Activated T-cell treated with anti-CD3 and anti-CD28 coated beads, Interleukin-2, amount 50 U/mL, for 4 hours (primary cell): ENCODE results near the gene MMP20. TPM values are rescaled to one million over a fixed set of nuclear protein-coding genes. Genes with fewer than 3 reads are reported as not detected.

Source experiments
- ATAC-seq, 2 donors: fragments of 200-7000 bp; cut with Tn5 transposase; one replicate each; pipeline ENCODE4 v1.10.0; 2021
- DNase-seq: peaks from one replicate; pipeline ENCODE4 v3.0.0-alpha.2; 2020
- H3K27me3 Mint-ChIP-seq: one replicate; pipeline ENCODE4 v1.8.0; 2021; ENCODE audit warnings: low read depth, mixed read lengths
- H3K36me3 Mint-ChIP-seq: one replicate; pipeline ENCODE4 v1.8.0; 2022; ENCODE audit warnings: mixed read lengths; ENCODE audit not compliant: insufficient read depth
- H3K4me1 Mint-ChIP-seq: one replicate; pipeline ENCODE4 v1.8.0; 2021; ENCODE audit warnings: low read depth, mixed read lengths
- H3K4me3 Mint-ChIP-seq: one replicate; pipeline ENCODE4 v1.8.0; 2021; ENCODE audit warnings: mild to moderate bottlenecking, moderate library complexity, mixed read lengths
- H3K9me3 Mint-ChIP-seq: one replicate; pipeline ENCODE4 v1.8.0; 2021; ENCODE audit warnings: mixed read lengths
- total RNA-seq, 3 donors: library from RNA; stranded (reverse); gene quantifications; one replicate each; pipeline ENCODE4 v1.2.1, GENCODE V29; 2021

The MMP20 gene
- total RNA-seq, 3 donors from 2014 or later: not detected

DNA sequence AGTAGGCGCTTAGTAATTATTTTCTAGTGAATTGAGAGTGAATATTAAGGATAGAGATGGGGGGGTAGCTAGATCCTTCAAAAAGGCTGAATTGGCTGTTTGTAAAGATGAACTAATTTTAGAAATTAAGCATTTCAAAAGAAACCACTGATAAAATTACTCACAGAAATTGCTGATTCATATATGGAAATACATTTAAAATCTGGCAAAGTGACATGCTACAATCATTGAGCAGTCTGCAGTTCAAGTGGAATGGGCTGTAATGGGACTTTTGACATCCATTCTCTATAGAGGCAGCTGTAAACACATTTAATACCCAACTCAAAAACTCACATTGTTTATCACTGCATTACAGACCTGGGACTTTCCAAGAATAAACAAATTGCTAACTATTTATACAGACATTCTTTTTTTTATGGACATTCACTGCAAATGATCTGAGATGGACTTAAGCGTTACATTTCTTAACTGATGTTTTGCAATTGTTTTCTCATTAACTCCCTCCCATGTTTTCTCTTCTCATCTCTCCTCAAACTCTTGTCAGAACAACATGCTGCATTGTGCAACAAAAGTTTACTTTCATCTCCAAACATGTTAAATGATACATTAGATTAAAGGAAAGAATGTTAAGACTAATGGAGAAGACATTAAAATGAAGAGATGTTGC is 52.4 kb downstream of the MMP20 start:
- ATAC-seq (no peak), DNase-seq (no peak)
- Mint-ChIP-seq H3K4me3 (no peak overlapping the region), H3K36me3 (peaks cover 2% of the 10 kb centered on the region), H3K27me3 (peaks cover 3% of the 10 kb centered on the region), H3K4me1 (peaks cover 21% of the 10 kb centered on the region), H3K9me3 (peaks cover 10% of the 10 kb centered on the region)

DNA sequence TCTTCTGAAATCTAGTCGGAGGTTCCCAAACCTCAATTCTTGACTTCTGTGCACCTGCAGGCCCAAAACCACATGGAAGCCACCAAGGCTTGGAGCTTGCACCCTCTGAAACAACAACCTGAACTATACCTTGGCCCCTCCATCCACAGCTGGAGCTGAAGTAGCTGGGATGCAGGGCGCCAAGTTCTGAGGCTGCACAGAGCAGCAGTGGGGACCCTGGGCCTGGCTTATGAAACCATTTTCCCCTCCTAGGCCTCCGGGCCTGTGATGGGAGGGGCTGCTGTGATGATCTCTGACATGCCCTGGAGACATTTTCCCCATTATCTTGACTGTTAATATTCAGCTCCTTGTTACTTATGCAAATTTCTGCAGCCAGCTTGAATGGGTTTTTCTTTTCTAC is 56.3 kb downstream of the MMP20 start:
- H3K36me3 Mint-ChIP-seq: peaks cover 5% of the 10 kb centered on the region
- no peak overlapping the region for H3K4me3 Mint-ChIP-seq
- peaks cover 4% of the 10 kb centered on the region for H3K4me1 Mint-ChIP-seq
- peaks cover 3% of the 10 kb centered on the region for H3K27me3 Mint-ChIP-seq
- peaks cover 21% of the 10 kb centered on the region for H3K9me3 Mint-ChIP-seq
- ATAC-seq: no peak
- DNase-seq: no peak

DNA sequence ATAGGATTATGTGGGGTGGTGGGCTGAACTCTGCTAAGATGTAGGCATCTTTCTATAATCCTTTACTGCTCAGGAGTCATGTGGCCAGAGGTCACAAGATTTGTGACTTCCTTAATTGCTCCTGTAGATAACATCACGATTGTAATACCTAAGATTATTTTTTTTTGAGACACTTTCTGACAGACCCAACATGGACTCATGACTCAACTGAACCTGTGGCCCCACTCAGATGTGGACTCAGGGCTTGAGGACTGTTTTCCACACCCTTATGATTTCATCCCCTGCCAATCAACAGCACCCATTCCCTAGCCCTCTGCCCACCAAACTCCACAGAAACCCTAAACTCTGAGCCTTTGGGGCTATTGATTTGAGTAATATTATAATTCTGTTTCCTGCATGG is 59.0 kb downstream of the MMP20 start:
- H3K36me3 Mint-ChIP-seq: peaks cover 5% of the 10 kb centered on the region
- ATAC-seq: no peak
- no peaks in the 10 kb centered on the region for H3K27me3 Mint-ChIP-seq
- H3K4me3 Mint-ChIP-seq: no peak overlapping the region
- no peak for DNase-seq
- peaks cover 21% of the 10 kb centered on the region for H3K9me3 Mint-ChIP-seq
- H3K4me1 Mint-ChIP-seq: peaks cover 27% of the 10 kb centered on the region

DNA sequence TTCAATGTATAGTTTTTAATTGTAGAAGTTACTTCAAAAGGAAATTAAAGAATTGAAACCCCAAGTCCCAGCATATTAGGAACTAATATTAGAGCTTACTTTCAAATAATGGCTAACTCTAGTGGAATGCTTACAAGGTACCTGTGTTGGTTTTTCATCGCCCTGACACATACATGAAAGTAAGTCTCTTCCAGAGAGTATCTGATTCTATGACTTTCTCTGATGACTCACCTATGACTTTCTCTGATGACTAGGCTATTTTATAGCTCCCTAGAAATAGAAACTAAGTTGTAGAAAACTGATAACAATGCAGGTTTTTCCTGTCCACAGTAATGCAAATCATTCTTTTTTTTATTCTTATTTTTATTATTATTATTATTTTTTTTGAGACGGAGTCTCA is 61.0 kb downstream of the MMP20 start:
- ATAC-seq (peak; percentile 93 to 94), DNase-seq (no peak)
- Mint-ChIP-seq H3K27me3 (no peaks in the 10 kb centered on the region), H3K36me3 (peaks cover 3% of the 10 kb centered on the region), H3K9me3 (peaks cover 21% of the 10 kb centered on the region), H3K4me3 (no peak overlapping the region), H3K4me1 (peaks cover 45% of the 10 kb centered on the region)

DNA sequence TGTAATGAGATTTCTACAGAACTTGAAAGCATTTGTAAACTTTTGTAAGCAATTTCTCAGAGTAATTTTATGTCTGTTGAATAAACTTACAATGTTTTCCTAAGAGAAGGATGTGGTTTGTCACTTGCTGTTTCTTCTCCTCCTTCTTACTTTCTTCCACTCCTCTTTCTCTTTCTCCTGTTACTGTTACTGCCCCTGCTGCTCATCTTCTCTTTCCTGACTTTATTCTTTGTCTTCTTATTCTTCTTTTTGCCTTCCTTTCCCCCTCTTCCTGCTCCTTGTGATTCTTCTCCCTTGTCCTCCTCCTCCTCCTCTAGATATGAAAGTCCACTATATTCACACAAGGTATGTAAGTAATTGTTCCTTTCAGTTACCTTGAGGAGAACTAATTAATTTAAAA is 63.5 kb downstream of the MMP20 start:
- Mint-ChIP-seq H3K4me3 (no peak overlapping the region), H3K9me3 (peaks cover 6% of the 10 kb centered on the region), H3K4me1 (peaks cover 45% of the 10 kb centered on the region), H3K36me3 (no peaks in the 10 kb centered on the region), H3K27me3 (no peaks in the 10 kb centered on the region)
- ATAC-seq (no peak), DNase-seq (no peak)

DNA sequence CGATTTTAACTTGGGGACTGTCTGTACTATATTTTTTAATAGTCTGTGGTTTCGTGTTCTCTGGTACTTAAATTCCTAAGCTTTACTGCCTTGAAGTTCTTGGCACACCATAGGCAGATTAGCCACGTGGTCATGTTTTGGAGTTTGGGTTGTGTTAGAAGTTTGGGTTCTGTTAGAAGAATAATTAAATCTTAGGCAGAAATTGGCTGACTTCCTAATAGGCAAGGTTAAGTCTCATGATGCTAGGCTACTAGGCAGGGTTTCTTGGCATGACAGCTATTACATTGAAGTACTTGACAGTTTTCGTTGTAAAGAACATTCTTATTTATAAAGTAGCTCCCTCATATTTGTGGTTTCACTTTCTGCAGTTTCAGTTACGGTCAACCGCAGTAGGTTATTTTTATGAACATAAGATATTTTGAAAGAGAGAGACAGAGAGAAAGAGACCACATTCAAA is 64.5 kb downstream of the MMP20 start:
- no peak for DNase-seq
- peak; percentile 55 to 68 for ATAC-seq
- peaks cover 45% of the 10 kb centered on the region for H3K4me1 Mint-ChIP-seq
- no peaks in the 10 kb centered on the region for H3K36me3 Mint-ChIP-seq
- H3K27me3 Mint-ChIP-seq: no peaks in the 10 kb centered on the region
- H3K4me3 Mint-ChIP-seq: peak overlapping the region; percentile 60
- no peaks in the 10 kb centered on the region for H3K9me3 Mint-ChIP-seq

DNA sequence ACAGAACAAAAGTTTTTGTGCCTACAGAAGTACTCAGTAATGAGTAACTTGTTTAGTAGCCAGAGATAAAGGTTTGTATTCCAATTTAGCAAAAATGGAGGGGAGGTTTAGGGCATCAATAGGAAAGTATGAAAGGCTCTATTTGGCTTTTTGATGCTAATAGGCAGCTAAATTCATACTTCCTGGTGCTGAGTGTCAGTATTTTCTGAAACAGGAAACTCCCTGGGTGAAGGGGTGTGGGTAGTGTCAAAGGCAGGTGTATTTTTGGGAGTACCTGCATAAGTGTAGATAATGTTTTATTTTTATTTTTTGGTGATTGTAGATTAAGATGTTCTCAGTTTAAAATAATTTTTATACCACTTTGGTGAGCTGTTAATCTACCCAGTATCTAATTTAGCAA is 65.3 kb downstream of the MMP20 start:
- H3K4me1 Mint-ChIP-seq: peaks cover 45% of the 10 kb centered on the region

DNA sequence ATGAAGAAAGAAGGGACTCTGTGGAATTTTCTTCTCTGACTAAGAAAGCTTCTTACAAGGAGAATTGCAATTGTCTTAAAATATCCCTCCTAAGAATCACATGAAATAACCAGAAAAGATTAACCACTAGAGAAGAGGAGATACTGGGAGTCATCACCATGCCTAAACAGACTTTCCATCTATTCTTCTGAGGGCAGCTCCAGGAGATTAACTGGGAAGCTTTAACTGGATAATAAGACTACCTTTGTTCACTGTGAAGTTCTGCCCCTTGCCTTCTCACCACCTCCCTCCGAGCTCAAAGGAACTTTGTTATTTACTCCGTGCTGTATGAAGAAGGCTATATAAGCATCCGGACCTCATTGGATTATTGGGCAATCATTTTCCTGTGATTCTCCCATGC is 70.0 kb downstream of the MMP20 start:
- Mint-ChIP-seq H3K9me3 (no peaks in the 10 kb centered on the region), H3K4me1 (peaks cover 12% of the 10 kb centered on the region), H3K4me3 (no peak overlapping the region), H3K27me3 (peaks cover 2% of the 10 kb centered on the region), H3K36me3 (no peaks in the 10 kb centered on the region)
- DNase-seq (no peak), ATAC-seq (no peak)

More for the DNA sequence above, 65.3 kb downstream of the MMP20 start:
- H3K9me3 Mint-ChIP-seq: no peaks in the 10 kb centered on the region
- H3K4me3 Mint-ChIP-seq: no peak overlapping the region
- H3K36me3 Mint-ChIP-seq: no peaks in the 10 kb centered on the region
- ATAC-seq: no peak
- DNase-seq: no peak
- no peaks in the 10 kb centered on the region for H3K27me3 Mint-ChIP-seq

DNA sequence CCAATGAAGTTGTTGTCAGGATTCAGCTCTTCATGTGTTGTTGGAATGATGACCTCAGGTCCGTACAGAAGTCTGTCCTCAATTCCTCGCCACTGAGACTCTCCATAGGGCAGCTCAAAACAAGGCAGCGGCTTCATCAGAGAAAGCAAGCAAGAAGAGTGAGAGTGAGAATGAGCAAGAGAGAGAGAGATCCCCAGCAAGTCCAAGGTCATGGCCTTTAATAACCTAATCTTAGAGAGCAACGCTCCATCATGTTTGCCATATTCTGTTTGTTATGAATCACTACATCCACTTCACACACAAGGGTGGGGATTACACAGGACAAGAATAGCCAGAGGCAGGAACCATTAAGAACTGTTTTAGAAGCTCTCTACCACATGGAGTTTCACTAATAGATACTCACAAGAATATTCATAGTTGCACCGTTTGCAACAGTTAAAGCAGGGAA is 71.3 kb downstream of the MMP20 start:
- DNase-seq: no peak
- no peaks in the 10 kb centered on the region for H3K9me3 Mint-ChIP-seq
- H3K4me3 Mint-ChIP-seq: no peak overlapping the region
- no peaks in the 10 kb centered on the region for H3K4me1 Mint-ChIP-seq
- peaks cover 2% of the 10 kb centered on the region for H3K27me3 Mint-ChIP-seq
- H3K36me3 Mint-ChIP-seq: no peaks in the 10 kb centered on the region
- ATAC-seq: no peak

DNA sequence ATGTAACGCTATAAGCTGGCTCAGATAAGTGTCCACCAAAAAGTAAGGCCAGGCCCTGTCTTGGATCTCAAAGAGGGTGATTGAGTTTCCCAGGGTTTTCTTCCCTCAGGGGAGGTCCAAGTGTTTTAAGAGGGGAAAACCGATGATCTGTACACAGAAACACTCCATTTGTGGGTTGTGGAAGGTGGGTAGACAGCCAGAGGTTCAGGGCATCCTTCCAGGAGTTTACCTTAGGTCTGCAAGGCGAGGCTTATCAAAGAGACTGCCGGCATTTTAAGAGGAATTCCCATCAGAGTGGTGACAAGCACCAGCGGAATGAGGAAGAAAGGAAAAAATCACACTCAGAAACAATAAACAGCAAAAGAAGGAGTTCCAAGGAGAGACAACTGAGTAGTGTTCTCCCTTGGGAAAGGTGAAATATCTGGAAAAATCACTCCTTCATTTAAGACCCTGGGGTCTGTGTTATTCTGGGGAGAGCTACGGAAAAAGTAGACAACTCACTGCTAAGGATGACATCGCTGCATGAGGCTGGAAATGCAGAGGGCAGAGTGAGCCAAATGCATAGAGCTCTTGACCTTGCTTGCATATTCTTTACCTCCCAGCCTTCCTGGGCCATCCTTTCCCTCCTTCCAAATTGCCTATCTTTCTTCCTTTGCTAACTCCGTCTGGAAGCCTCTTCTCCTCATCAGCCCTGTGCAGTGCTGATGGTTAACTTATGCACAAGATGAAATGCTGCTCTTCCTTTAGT is 72.5 kb downstream of the MMP20 start:
- DNase-seq (no peak), ATAC-seq (no peak)
- H3K4me1 Mint-ChIP-seq: no peaks in the 10 kb centered on the region
- no peaks in the 10 kb centered on the region for H3K36me3 Mint-ChIP-seq
- H3K4me3 Mint-ChIP-seq: no peak overlapping the region
- H3K27me3 Mint-ChIP-seq: peaks cover 2% of the 10 kb centered on the region
- H3K9me3 Mint-ChIP-seq: no peaks in the 10 kb centered on the region

DNA sequence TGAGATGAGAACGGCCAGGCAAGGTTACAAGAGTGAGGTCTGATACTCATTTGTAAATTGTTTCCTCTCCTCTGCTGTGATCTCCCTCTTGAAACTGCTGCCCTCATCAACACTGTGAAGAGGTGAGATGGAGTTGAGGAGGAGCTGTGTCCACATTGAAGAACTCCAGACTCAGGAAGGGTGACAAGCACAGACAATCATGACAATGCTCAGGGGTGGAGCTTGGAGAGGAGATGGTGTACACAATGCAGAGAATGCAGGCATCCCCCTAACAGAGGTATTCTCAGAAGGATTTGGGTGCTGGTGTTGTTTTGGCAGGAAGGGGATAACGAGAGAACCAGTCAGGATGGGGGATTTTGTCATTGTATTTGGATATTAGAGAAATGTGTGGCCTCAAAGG is 73.1 kb downstream of the MMP20 start:
- DNase-seq (no peak), ATAC-seq (no peak)
- Mint-ChIP-seq H3K4me3 (no peak overlapping the region), H3K9me3 (no peaks in the 10 kb centered on the region), H3K36me3 (no peaks in the 10 kb centered on the region), H3K4me1 (no peaks in the 10 kb centered on the region), H3K27me3 (peaks cover 2% of the 10 kb centered on the region)

DNA sequence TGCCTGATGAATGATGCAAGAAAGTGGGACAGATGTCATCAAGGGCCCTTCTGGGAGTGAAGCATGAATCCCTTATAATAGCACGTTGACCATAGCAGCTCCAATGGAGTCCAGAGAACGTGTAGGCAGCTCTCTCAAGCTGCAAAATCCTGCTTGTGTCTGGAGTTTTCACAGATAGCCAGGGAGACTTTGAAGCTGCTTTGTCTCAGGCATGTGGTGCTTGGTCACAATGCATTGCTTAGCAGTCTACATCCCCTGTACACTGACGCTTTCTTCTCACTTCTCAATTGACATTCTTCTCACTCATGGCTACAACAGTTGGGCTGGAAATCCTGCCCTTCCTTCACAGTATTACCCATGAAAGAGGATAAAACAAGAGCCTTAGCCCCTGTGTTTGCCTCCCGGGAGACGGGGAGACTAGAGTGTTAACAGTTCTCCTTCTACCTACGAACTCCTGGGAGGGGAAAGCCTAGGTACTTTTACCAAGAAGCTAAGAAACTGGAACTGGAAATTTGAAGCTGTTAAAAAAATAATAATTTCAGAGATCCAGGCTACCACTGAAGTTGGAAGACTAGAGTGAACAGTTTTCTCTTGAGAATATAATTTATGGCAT is 73.9 kb downstream of the MMP20 start:
- ATAC-seq (no peak), DNase-seq (no peak)
- peaks cover 3% of the 10 kb centered on the region for H3K4me1 Mint-ChIP-seq
- no peaks in the 10 kb centered on the region for H3K36me3 Mint-ChIP-seq
- peaks cover 2% of the 10 kb centered on the region for H3K27me3 Mint-ChIP-seq
- no peaks in the 10 kb centered on the region for H3K9me3 Mint-ChIP-seq
- H3K4me3 Mint-ChIP-seq: no peak overlapping the region

DNA sequence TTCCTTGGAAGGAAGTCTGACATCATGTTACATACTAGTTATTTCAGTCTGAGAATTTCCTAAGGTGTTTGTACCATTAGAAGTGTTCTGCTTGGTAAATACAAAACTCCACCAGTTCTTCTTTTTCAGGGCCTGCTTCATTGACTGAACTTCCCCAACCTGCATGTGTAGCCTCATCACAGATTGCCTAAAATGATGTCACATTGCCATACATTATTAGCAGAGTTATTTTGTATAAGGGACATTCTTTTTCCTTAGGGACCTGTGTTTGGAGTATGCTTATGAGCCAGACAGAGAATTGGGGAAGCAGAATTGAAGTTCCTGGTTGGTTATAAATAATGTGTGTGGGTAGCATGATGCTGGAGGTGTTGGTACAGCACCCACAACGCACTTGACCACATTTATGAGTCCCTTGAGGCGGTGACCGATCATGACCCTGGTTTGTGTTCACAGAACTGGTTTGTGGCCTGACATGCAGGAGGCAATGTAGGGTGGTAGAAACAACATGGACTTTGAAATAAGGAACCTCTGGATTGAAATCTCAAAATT is 78.1 kb downstream of the MMP20 start:
- Mint-ChIP-seq H3K27me3 (no peaks in the 10 kb centered on the region), H3K9me3 (no peaks in the 10 kb centered on the region), H3K36me3 (no peaks in the 10 kb centered on the region), H3K4me1 (peaks cover 9% of the 10 kb centered on the region), H3K4me3 (no peak overlapping the region)
- DNase-seq (no peak), ATAC-seq (no peak)

DNA sequence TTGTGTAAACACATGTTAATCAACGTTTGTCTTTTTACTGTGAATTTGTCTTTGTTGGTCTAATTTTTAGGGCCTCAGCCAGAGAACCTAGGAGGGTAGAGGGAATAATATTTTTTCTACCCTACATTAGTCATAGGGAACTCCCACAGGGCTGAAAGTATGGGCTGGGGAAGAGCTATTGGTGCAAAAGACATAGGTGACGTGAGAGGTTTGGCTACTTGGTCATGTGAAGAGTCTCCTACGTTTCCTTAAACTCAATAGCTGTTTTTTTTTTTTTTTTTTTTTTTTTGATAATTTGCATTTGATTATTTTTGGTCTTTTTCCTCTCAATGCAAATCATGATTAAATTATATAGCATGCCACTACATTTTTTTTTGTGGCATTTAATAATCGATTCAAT is 78.7 kb downstream of the MMP20 start:
- peaks cover 9% of the 10 kb centered on the region for H3K4me1 Mint-ChIP-seq
- ATAC-seq: no peak
- no peaks in the 10 kb centered on the region for H3K27me3 Mint-ChIP-seq

More for the DNA sequence above, 78.7 kb downstream of the MMP20 start:
- no peaks in the 10 kb centered on the region for H3K36me3 Mint-ChIP-seq
- H3K9me3 Mint-ChIP-seq: no peaks in the 10 kb centered on the region
- no peak for DNase-seq
- no peak overlapping the region for H3K4me3 Mint-ChIP-seq
